Astrocyte (in vitro differentiated cells and primary cell): ENCODE results near the gene MECR. TPM values are rescaled to one million over a fixed set of nuclear protein-coding genes. Genes with fewer than 3 reads are reported as not detected.

ENCODE experiments used
- DNase-seq: peaks from one replicate; pipeline ENCODE4 v3.0.0-alpha.2; 2010; ENCODE audit warnings: low read depth
- FAIRE-seq: peaks from 2 replicates; lab custom pipeline; 2011; peaks lifted over from hg19 to GRCh38; lab: Jason Lieb, UNC
- H2AFZ ChIP-seq: 2 replicates; pipeline ENCODE4 v1.6.0; 2012; ENCODE audit warnings: low read depth, low read length, inconsistent platforms
- H3K27ac ChIP-seq: 2 replicates; pipeline ENCODE4 v1.5.1; 2011; ENCODE audit warnings: low read depth, low read length, inconsistent platforms
- H3K27me3 ChIP-seq: 2 replicates; pipeline ENCODE4 v1.6.0; 2011; ENCODE audit warnings: low read length, inconsistent platforms; ENCODE audit not compliant: insufficient read depth
- H3K36me3 ChIP-seq: 2 replicates; pipeline ENCODE4 v1.5.1; 2011; ENCODE audit warnings: low read length, inconsistent platforms; ENCODE audit not compliant: insufficient read depth
- H3K4me1 ChIP-seq: 2 replicates; pipeline ENCODE4 v1.5.1; 2011; ENCODE audit warnings: low read length, inconsistent platforms; ENCODE audit not compliant: insufficient read depth
- H3K4me2 ChIP-seq: 2 replicates; pipeline ENCODE4 v1.6.0; 2012; ENCODE audit warnings: low read length, inconsistent platforms
- H3K4me3 ChIP-seq: 2 replicates; pipeline ENCODE4 v1.5.1; 2011; ENCODE audit warnings: low read depth, mild to moderate bottlenecking, low read length, inconsistent platforms; ENCODE audit not compliant: insufficient read depth
- H3K79me2 ChIP-seq: 2 replicates; pipeline ENCODE4 v1.6.0; 2012; ENCODE audit warnings: mild to moderate bottlenecking, low read length, inconsistent platforms; ENCODE audit not compliant: insufficient read depth
- H3K9ac ChIP-seq: 2 replicates; pipeline ENCODE4 v1.6.0; 2012; ENCODE audit warnings: mild to moderate bottlenecking, low read length, inconsistent platforms
- H3K9me3 ChIP-seq: 2 replicates; pipeline ENCODE4 v1.5.1; 2012; ENCODE audit warnings: low read depth, mild to moderate bottlenecking, low read length, inconsistent platforms; ENCODE audit not compliant: insufficient read depth
- H4K20me1 ChIP-seq: 2 replicates; pipeline ENCODE4 v1.6.0; 2012; ENCODE audit warnings: low read length, inconsistent platforms; ENCODE audit not compliant: insufficient read depth
- H3K27ac Mint-ChIP-seq: one replicate; pipeline ENCODE4 v1.8.0; 2021; ENCODE audit warnings: mild to moderate bottlenecking, mixed read lengths; ENCODE audit not compliant: unreplicated experiment
- H3K27me3 Mint-ChIP-seq: one replicate; pipeline ENCODE4 v1.8.0; 2021; ENCODE audit warnings: low read depth, mixed read lengths; ENCODE audit not compliant: unreplicated experiment
- H3K36me3 Mint-ChIP-seq: one replicate; pipeline ENCODE4 v1.8.0; 2021; ENCODE audit warnings: low read depth, mixed read lengths; ENCODE audit not compliant: unreplicated experiment
- H3K4me1 Mint-ChIP-seq: one replicate; pipeline ENCODE4 v1.8.0; 2021; ENCODE audit warnings: low read depth, mixed read lengths; ENCODE audit not compliant: unreplicated experiment
- H3K4me3 Mint-ChIP-seq: one replicate; pipeline ENCODE4 v1.8.0; 2021; ENCODE audit warnings: mild to moderate bottlenecking, moderate library complexity, mixed read lengths; ENCODE audit not compliant: unreplicated experiment
- H3K9me3 Mint-ChIP-seq: one replicate; pipeline ENCODE4 v1.8.0; 2021; ENCODE audit warnings: mild to moderate bottlenecking, mixed read lengths; ENCODE audit not compliant: unreplicated experiment
- EZH2 ChIP-seq: IDR thresholded peaks from 2 replicates; pipeline ENCODE4 v1.6.1; 2012; ENCODE audit warnings: mild to moderate bottlenecking, low read length, inconsistent platforms; ENCODE audit not compliant: insufficient read depth
- total RNA-seq: library from RNA; stranded (reverse); gene quantifications from 2 replicates; pipeline ENCODE4 v1.2.1, GENCODE V29; 2021
- TF ChIP-seq, protein P1 (sequence below): IDR thresholded peaks from 2 replicates; pipeline ENCODE4 v1.5.1; 2011; ENCODE audit warnings: low read depth, mild to moderate bottlenecking, inconsistent platforms, low read length, moderate library complexity; ENCODE audit not compliant: insufficient read depth

The MECR gene
- total RNA-seq, 1 donor from 2014 or later = 25.1 TPM

DNA sequence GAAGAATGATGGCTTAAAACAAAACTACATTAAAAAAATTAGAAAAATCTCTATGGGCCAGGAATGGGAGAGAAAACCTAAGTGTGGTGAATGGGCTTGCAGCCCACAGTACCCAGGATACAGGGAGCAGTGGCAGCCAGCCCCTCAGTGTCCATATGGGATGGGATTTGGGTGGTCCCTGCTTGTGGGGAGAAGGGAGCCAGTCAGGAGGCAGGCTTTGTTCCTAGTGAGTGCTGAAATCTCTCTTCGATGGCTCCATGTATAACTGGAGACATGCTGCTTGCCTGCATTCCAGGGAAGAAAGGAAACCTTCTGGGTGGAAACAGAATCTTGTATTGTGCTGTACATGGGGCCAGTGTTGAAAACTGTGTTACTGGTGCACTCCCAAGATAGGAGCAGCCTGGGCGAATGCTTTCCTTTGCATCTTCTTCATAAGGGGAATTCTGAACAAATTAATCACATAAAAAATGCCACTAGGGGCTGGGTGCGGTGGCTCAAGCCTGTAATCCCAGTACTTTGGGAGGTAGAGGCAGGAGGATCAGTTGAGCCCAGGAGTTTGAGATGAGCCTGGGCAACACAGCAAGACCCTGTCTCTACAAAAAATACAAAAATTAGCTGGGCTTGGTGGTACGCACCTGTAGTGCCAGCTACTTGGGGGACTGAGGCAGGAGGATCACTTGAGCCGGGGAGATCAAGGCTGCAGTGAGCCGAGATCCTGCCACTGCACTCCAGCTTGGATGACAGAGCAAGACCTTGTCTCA, 41.6 kb upstream of the MECR start:
- Mint-ChIP-seq H3K4me1 (peaks cover 18% of the 10 kb centered on the region), H3K27me3 (peaks cover 7% of the 10 kb centered on the region), H3K36me3 (peaks cover 9% of the 10 kb centered on the region), H3K4me3 (peak overlapping the region; percentile 13), H3K27ac (peak overlapping the region; percentile 14), H3K9me3 (no peaks in the 10 kb centered on the region)
- H3K4me1 ChIP-seq = peaks cover 14% of the 10 kb centered on the region
- DNase-seq (no peak), FAIRE-seq (no peak)
- no peaks in the 10 kb centered on the region for H4K20me1 ChIP-seq
- H3K4me3 ChIP-seq = no peak overlapping the region
- no peaks in the 10 kb centered on the region for H3K36me3 ChIP-seq
- H3K27ac ChIP-seq = no peak overlapping the region
- no peaks in the 10 kb centered on the region for H3K27me3 ChIP-seq
- no peak overlapping the region for H3K9ac ChIP-seq
- peak overlapping the region; percentile 72 for H3K4me2 ChIP-seq
- H2AFZ ChIP-seq = peak overlapping the region; percentile 57
- H3K9me3 ChIP-seq = no peaks in the 10 kb centered on the region
- TF ChIP-seq, protein P1, sequence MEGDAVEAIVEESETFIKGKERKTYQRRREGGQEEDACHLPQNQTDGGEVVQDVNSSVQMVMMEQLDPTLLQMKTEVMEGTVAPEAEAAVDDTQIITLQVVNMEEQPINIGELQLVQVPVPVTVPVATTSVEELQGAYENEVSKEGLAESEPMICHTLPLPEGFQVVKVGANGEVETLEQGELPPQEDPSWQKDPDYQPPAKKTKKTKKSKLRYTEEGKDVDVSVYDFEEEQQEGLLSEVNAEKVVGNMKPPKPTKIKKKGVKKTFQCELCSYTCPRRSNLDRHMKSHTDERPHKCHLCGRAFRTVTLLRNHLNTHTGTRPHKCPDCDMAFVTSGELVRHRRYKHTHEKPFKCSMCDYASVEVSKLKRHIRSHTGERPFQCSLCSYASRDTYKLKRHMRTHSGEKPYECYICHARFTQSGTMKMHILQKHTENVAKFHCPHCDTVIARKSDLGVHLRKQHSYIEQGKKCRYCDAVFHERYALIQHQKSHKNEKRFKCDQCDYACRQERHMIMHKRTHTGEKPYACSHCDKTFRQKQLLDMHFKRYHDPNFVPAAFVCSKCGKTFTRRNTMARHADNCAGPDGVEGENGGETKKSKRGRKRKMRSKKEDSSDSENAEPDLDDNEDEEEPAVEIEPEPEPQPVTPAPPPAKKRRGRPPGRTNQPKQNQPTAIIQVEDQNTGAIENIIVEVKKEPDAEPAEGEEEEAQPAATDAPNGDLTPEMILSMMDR = no peak
- TF ChIP-seq EZH2 = no peak
- H3K79me2 ChIP-seq = no peaks in the 10 kb centered on the region

DNA sequence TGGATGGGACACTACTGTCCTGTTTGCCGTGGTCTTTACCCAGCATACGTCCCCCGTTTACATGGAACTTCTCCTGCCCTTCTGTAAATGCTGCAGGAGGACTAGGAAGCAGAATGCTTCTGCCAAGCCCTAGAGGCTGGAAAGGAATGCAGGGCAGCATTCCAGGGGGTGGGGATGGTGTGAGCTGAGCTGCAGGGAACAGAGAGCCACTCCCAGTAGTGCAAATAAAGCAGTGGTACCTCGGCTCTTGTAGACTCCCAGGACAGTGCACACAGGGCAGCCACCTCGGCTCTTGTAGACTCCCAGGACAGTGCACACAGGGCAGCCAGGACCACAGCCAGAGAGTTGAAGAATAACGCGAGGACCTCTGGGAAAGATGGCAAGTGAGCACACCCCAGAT, 41.0 kb upstream of the MECR start:
- DNase-seq (peak; percentile 74), FAIRE-seq (peak; percentile 64)
- Histone ChIP-seq H3K36me3 (no peaks in the 10 kb centered on the region), H3K27me3 (no peaks in the 10 kb centered on the region), H3K79me2 (no peaks in the 10 kb centered on the region), H3K9ac (no peak overlapping the region), H2AFZ (peak overlapping the region; percentile 57), H3K4me3 (no peak overlapping the region), H3K9me3 (no peaks in the 10 kb centered on the region), H3K4me2 (peak overlapping the region; percentile 72), H4K20me1 (no peaks in the 10 kb centered on the region), H3K27ac (no peak overlapping the region), H3K4me1 (peaks cover 14% of the 10 kb centered on the region)
- TF ChIP-seq EZH2 = no peak
- TF ChIP-seq, protein P1 = no peak
- H3K4me3 Mint-ChIP-seq = peak overlapping the region; percentile 13
- H3K27ac Mint-ChIP-seq = peak overlapping the region; percentile 14
- peaks cover 9% of the 10 kb centered on the region for H3K27me3 Mint-ChIP-seq
- H3K4me1 Mint-ChIP-seq = peaks cover 18% of the 10 kb centered on the region
- no peaks in the 10 kb centered on the region for H3K9me3 Mint-ChIP-seq
- H3K36me3 Mint-ChIP-seq = peaks cover 9% of the 10 kb centered on the region
